Body of pancreas (tissue), 4 donors: ENCODE measurements around the gene FHL1. TPM values are rescaled to one million over a fixed set of nuclear protein-coding genes. Genes with fewer than 3 reads are reported as not detected.

Experiments used
- ATAC-seq: fragments of 150-250 bp; one replicate; pipeline ENCODE4 v1.9.1; 2016
- DNase-seq, 4 donors: peaks; one replicate each; pipeline ENCODE4 v3.0.0-alpha.2; 2019
- H3K27ac ChIP-seq, 4 donors: fragments of 200-600 bp; sonication (generic); 1 replicate in 3 of 4; 2 replicates in 1 of 4; pipeline versions ENCODE4 v1.5.1 to v1.6.1; 2016 to 2019; ENCODE audit warnings: mild to moderate bottlenecking in 1 of 4, mixed read lengths in 1 of 4, moderate library complexity in 1 of 4
- H3K27me3 ChIP-seq, 2 donors: fragments of 200-600 bp; sonication (generic); one replicate each; pipeline ENCODE4 v1.6.0; 2016; ENCODE audit warnings: mild to moderate bottlenecking in 1 of 2
- H3K36me3 ChIP-seq, 2 donors: fragments of 200-600 bp; sonication (generic); replicated peaks in 1 of 2; 2 replicates each; pipeline ENCODE4 v1.5.1; 2016; ENCODE audit warnings: low read depth in 2 of 2; ENCODE audit not compliant: insufficient read depth in 1 of 2
- H3K4me1 ChIP-seq: fragments of 200-600 bp; sonication (generic); one replicate; pipeline ENCODE4 v1.6.0; 2016
- H3K4me3 ChIP-seq, 2 donors: fragments of 200-600 bp; sonication (generic); 1 replicate in 1 of 2; 2 replicates in 1 of 2; pipeline ENCODE4 v1.5.1; 2016 to 2019
- H3K9me3 ChIP-seq, 3 donors: fragments of 200-600 bp; sonication (generic); 1 replicate in 2 of 3; 2 replicates in 1 of 3; pipeline ENCODE4 v1.5.1; 2016
- CTCF ChIP-seq, 7 experiments: fragments of 450-650 bp in 4 of 7; fragments of 200-600 bp in 3 of 7; sonication (generic) in 3 of 7; IDR thresholded peaks; one replicate each; pipeline ENCODE4 v1.5.1; 2016 to 2019; ENCODE audit warnings: antibody characterized with exemption in 7 of 7
- POLR2A ChIP-seq, 3 donors: fragments of 450-650 bp; IDR thresholded peaks; one replicate each; pipeline ENCODE4 v1.6.1; 2016; ENCODE audit warnings: antibody characterized with exemption in 3 of 3, mild to moderate bottlenecking in 2 of 3
- WGBS, 2 donors: methylation state at CpG; one replicate each; pipeline ENCODE4 v1.1.5; 2017; 5-methylcytosine and 5-hydroxymethylcytosine counted together
- intact Hi-C: fragments of 100-400 bp; cut with DNase I; formaldehyde crosslinking; loops from one replicate; pipeline ENCODE4 v1.15.1; 2023
- total RNA-seq, 2 donors: library from RNA; depleted of rRNA; stranded (reverse); fragments of >200 nt; gene quantifications; one replicate each; pipeline ENCODE4 v1.1.0, GENCODE V29; 2016

FHL1 gene
- total RNA-seq, 2 donors from 2014 or later: 40.2 to 125 TPM

GRCh38 chrX:136168929-136169735 is 21.8 kb downstream of the FHL1 start:
- no peak overlapping the region for H3K4me3 ChIP-seq
- no peaks in the 10 kb centered on the region for H3K4me1 ChIP-seq
- no peaks in the 10 kb centered on the region for H3K27me3 ChIP-seq
- no peak for TF ChIP-seq CTCF (IDR thresholded peaks at IDR 0.05)
- no peak for TF ChIP-seq POLR2A (IDR thresholded peaks at IDR 0.05)
- H3K27ac ChIP-seq: peak overlapping the region in 2 of 4 donors; percentile 25 to 39
- no peaks in the 10 kb centered on the region for H3K9me3 ChIP-seq
- intact Hi-C loops: no loop called here
- ATAC-seq (peak; percentile 74), DNase-seq (peak in 3 of 4 donors; percentile 34 to 54 (median 47))
- no peaks in the 10 kb centered on the region for H3K36me3 ChIP-seq
- WGBS, 2 donors: 26 to 33% methylated on average over 17 of the region's 17 CpGs

GRCh38 chrX:136170139-136170800 is 22.9 kb downstream of the FHL1 start:
- Histone ChIP-seq H3K9me3 (no peaks in the 10 kb centered on the region), H3K4me3 (no peak overlapping the region), H3K27me3 (no peaks in the 10 kb centered on the region), H3K4me1 (no peaks in the 10 kb centered on the region), H3K36me3 (no peaks in the 10 kb centered on the region), H3K27ac (peak overlapping the region in 1 of 4 donors; percentile 17)
- WGBS, 2 donors: 47 to 54% methylated on average over 9 of the region's 9 CpGs
- intact Hi-C loops: no loop called here
- no peak for DNase-seq
- no peak for ATAC-seq
- no peak for TF ChIP-seq POLR2A (IDR thresholded peaks at IDR 0.05)
- TF ChIP-seq CTCF (IDR thresholded peaks at IDR 0.05): peak in 1 of 7 experiments; percentile 10

- TF ChIP-seq CTCF (IDR thresholded peaks at IDR 0.05) (no peak), POLR2A (IDR thresholded peaks at IDR 0.05) (no peak)
- no peak for ATAC-seq
- DNase-seq: no peak
- WGBS, 2 donors: 42 to 44% methylated on average over 1 of the region's 1 CpG
- Histone ChIP-seq H3K36me3 (no peaks in the 10 kb centered on the region), H3K9me3 (no peaks in the 10 kb centered on the region), H3K27ac (no peak overlapping the region), H3K4me3 (no peak overlapping the region), H3K4me1 (no peaks in the 10 kb centered on the region), H3K27me3 (no peaks in the 10 kb centered on the region)
- intact Hi-C loops: no loop called here
Observed at GRCh38 chrX:136171420-136171819, 24.1 kb downstream of the FHL1 start.

GRCh38 chrX:136176399-136176825 is 29.1 kb downstream of the FHL1 start:
- 56 to 65% methylated on average over 2 of the region's 2 CpGs for WGBS, 2 donors
- H3K36me3 ChIP-seq: no peaks in the 10 kb centered on the region
- ATAC-seq: peak; percentile 33
- no peak for DNase-seq
- no peak for TF ChIP-seq POLR2A (IDR thresholded peaks at IDR 0.05)
- TF ChIP-seq CTCF (IDR thresholded peaks at IDR 0.05): no peak
- no peaks in the 10 kb centered on the region for H3K27me3 ChIP-seq
- no peaks in the 10 kb centered on the region for H3K9me3 ChIP-seq
- intact Hi-C loops: no loop called here
- peak overlapping the region in 1 of 4 donors; percentile 11 for H3K27ac ChIP-seq
- no peak overlapping the region for H3K4me3 ChIP-seq
- H3K4me1 ChIP-seq: no peaks in the 10 kb centered on the region
